GM19023 (cell line): ENCODE results near the gene MYO3B.
"Not testable (repeated sequence)": the region's sequence is repeated elsewhere in the genome, so short reads cannot be mapped to it uniquely, and the experiment has no call there.

ENCODE experiments used
- ATAC-seq: cut with Tn5 transposase; IDR thresholded peaks from one replicate; pipeline ENCODE4 v1.9.1; 2021; ENCODE audit warnings: mild to moderate bottlenecking, moderate library complexity; ENCODE audit not compliant: unreplicated experiment

Gene MYO3B

GRCh38 chr2:170208967-170209366 is 31.0 kb downstream of the MYO3B start:
- ATAC-seq = no peak

- no peak for ATAC-seq
These were observed 34.8 kb downstream of the MYO3B start for GRCh38 chr2:170212625-170213280.

- not testable (repeated sequence) for ATAC-seq
These were observed 35.3 kb downstream of the MYO3B start for GRCh38 chr2:170213281-170213625.

- no peak for ATAC-seq
These were observed 35.7 kb downstream of the MYO3B start for GRCh38 chr2:170213651-170214050.

- ATAC-seq = no peak
These were observed 36.5 kb downstream of the MYO3B start for GRCh38 chr2:170214309-170214948.

GRCh38 chr2:170215021-170215420 is 37.1 kb downstream of the MYO3B start:
- no peak for ATAC-seq

GRCh38 chr2:170216428-170216827 is 38.5 kb downstream of the MYO3B start:
- no peak for ATAC-seq

- ATAC-seq = no peak
These were observed 39.0 kb downstream of the MYO3B start for GRCh38 chr2:170216981-170217380.

GRCh38 chr2:170217778-170218251 is 39.9 kb downstream of the MYO3B start:
- ATAC-seq = no peak

- no peak for ATAC-seq
These were observed 40.5 kb downstream of the MYO3B start for GRCh38 chr2:170218456-170218855.

- ATAC-seq = no peak
These were observed 41.0 kb downstream of the MYO3B start for GRCh38 chr2:170218931-170219330.

- ATAC-seq = no peak
These were observed 43.7 kb downstream of the MYO3B start for GRCh38 chr2:170221317-170222288.

- no peak for ATAC-seq
These were observed 44.4 kb downstream of the MYO3B start for GRCh38 chr2:170222298-170222697.

GRCh38 chr2:170222842-170223241 is 44.9 kb downstream of the MYO3B start:
- ATAC-seq = no peak

GRCh38 chr2:170224692-170225294 is 46.8 kb downstream of the MYO3B start:
- ATAC-seq = no peak

- no peak for ATAC-seq
These were observed 48.3 kb downstream of the MYO3B start for GRCh38 chr2:170226216-170226615.

GRCh38 chr2:170227507-170227947 is 49.6 kb downstream of the MYO3B start:
- ATAC-seq = peak; percentile 72

GRCh38 chr2:170227951-170228350 is 50.0 kb downstream of the MYO3B start:
- ATAC-seq = peak; percentile 35

- ATAC-seq = peak; percentile 11
These were observed 50.5 kb downstream of the MYO3B start for GRCh38 chr2:170228429-170228828.

- ATAC-seq = no peak
These were observed 51.2 kb downstream of the MYO3B start for GRCh38 chr2:170229125-170229524.

GRCh38 chr2:170229744-170230143 is 51.8 kb downstream of the MYO3B start:
- ATAC-seq = no peak
